GM18519 (cell line): ENCODE results near the gene H2AZ2.
"Not testable (repeated sequence)": the region's sequence is repeated elsewhere in the genome, so short reads cannot be mapped to it uniquely, and the experiment has no call there.

ENCODE experiments used
- ATAC-seq: cut with Tn5 transposase; IDR thresholded peaks from one replicate; pipeline ENCODE4 v1.9.1; 2021; ENCODE audit warnings: mild to moderate bottlenecking, moderate library complexity; ENCODE audit not compliant: unreplicated experiment, low FRiP score

H2AZ2 gene

GRCh38 chr7:44823255-44823781, 24.6 kb downstream of the H2AZ2 start:
- no peak for ATAC-seq

- ATAC-seq = no peak
Measured at GRCh38 chr7:44819292-44819691, 28.6 kb downstream of the H2AZ2 start.

GRCh38 chr7:44814919-44815318, 33.0 kb downstream of the H2AZ2 start:
- ATAC-seq = no peak

GRCh38 chr7:44811571-44811970, 36.3 kb downstream of the H2AZ2 start:
- no peak for ATAC-seq

- ATAC-seq = no peak
Measured at GRCh38 chr7:44811093-44811492, 36.8 kb downstream of the H2AZ2 start.

GRCh38 chr7:44808914-44809393, 38.9 kb downstream of the H2AZ2 start:
- no peak for ATAC-seq

GRCh38 chr7:44805950-44806349, 41.9 kb downstream of the H2AZ2 start:
- ATAC-seq = no peak

GRCh38 chr7:44803828-44804519, 43.9 kb downstream of the H2AZ2 start:
- not testable (repeated sequence) for ATAC-seq

- no peak for ATAC-seq
Measured at GRCh38 chr7:44802418-44803025, 45.4 kb downstream of the H2AZ2 start.

- ATAC-seq = no peak
Measured at GRCh38 chr7:44801890-44802289, 46.0 kb downstream of the H2AZ2 start.

GRCh38 chr7:44799939-44800338, 47.9 kb downstream of the H2AZ2 start:
- no peak for ATAC-seq

GRCh38 chr7:44798649-44799305, 49.1 kb downstream of the H2AZ2 start:
- ATAC-seq = no peak

GRCh38 chr7:44797329-44798258, 50.3 kb downstream of the H2AZ2 start:
- peak; percentile 32 for ATAC-seq

GRCh38 chr7:44796504-44797328, 51.2 kb downstream of the H2AZ2 start, which contains the start of gene PPIA:
Gene PPIA, plus strand, starts transcription at chr7:44796681. Its CDS starts 44 bp downstream, at chr7:44796725.
- ATAC-seq = peak; percentile 87

GRCh38 chr7:44796034-44796503, 51.8 kb downstream of the H2AZ2 start:
- peak; percentile 13 for ATAC-seq

- ATAC-seq = no peak
Measured at GRCh38 chr7:44794331-44794730, 53.6 kb downstream of the H2AZ2 start.

GRCh38 chr7:44793919-44794318, 54.0 kb downstream of the H2AZ2 start:
- no peak for ATAC-seq

- ATAC-seq = no peak
Measured at GRCh38 chr7:44791278-44792219, 56.3 kb downstream of the H2AZ2 start.
